Mucosa of gallbladder (tissue), 1 donor: Measurements from ENCODE around the gene CHMP6. TPM values are rescaled to one million over a fixed set of nuclear protein-coding genes. Genes with fewer than 3 reads are reported as not detected.

Experiments
- DNase-seq: peaks from one replicate; pipeline ENCODE4 v3.0.0-alpha.2; 2020; ENCODE audit warnings: low spot score
- total RNA-seq: library from RNA; stranded (reverse); gene quantifications from one replicate; pipeline ENCODE4 v1.2.1, GENCODE V29; 2021
- donor health status: DM: no; HTN: no; CAD: no.

CHMP6 gene
- total RNA-seq, 1 donor from 2014 or later = 31.5 TPM

- DNase-seq = no peak
Observed at GRCh38 chr17:80956321-80957190, 35.1 kb upstream of the CHMP6 start.

GRCh38 chr17:80957461-80957941 lies 34.1 kb upstream of the CHMP6 start:
- DNase-seq = no peak

GRCh38 chr17:80959330-80960036 lies 32.2 kb upstream of the CHMP6 start:
- peak; percentile 45 for DNase-seq

GRCh38 chr17:80960037-80960796 lies 31.4 kb upstream of the CHMP6 start:
- no peak for DNase-seq

- no peak for DNase-seq
Observed at GRCh38 chr17:80960797-80961452, 30.7 kb upstream of the CHMP6 start.

- DNase-seq = no peak
Observed at GRCh38 chr17:80961541-80962330, 29.9 kb upstream of the CHMP6 start.

- no peak for DNase-seq
Observed at GRCh38 chr17:80962356-80963329, 29.0 kb upstream of the CHMP6 start.

- DNase-seq = no peak
Observed at GRCh38 chr17:80963812-80964543, 27.7 kb upstream of the CHMP6 start.

- no peak for DNase-seq
Observed at GRCh38 chr17:80964544-80964856, 27.1 kb upstream of the CHMP6 start.

- DNase-seq = no peak
Observed at GRCh38 chr17:80964859-80965580, 26.6 kb upstream of the CHMP6 start.

- no peak for DNase-seq
Observed at GRCh38 chr17:80965606-80966005, 26.0 kb upstream of the CHMP6 start.

- DNase-seq = no peak
Observed at GRCh38 chr17:80967404-80967872, 24.2 kb upstream of the CHMP6 start.

- DNase-seq = peak; percentile 30
Observed at GRCh38 chr17:80968602-80969029, 23.0 kb upstream of the CHMP6 start.

GRCh38 chr17:80969030-80969673 lies 22.5 kb upstream of the CHMP6 start:
- DNase-seq = no peak

GRCh38 chr17:80969674-80970043 lies 22.0 kb upstream of the CHMP6 start:
- no peak for DNase-seq

GRCh38 chr17:80970044-80970761 lies 21.4 kb upstream of the CHMP6 start:
- no peak for DNase-seq
